WTC11 (cell line): ENCODE measurements around the gene PPP4R2. TPM values are rescaled to one million over a fixed set of nuclear protein-coding genes. Genes with fewer than 3 reads are reported as not detected.

Experiments used
- ATAC-seq: fragments of 200-7000 bp; cut with Tn5 transposase; 2 replicates; pipeline ENCODE4 v1.10.0; 2021; ENCODE audit warnings: mild to moderate bottlenecking, moderate library complexity
- CTCF ChIA-PET: fragments of 300-600 bp; sonication (Branson Sonifier 250); formaldehyde crosslinking; loops from one replicate; lab custom pipeline; 2021; ENCODE audit warnings: antibody characterized with exemption; lab: Charles Lee
- POLR2A ChIA-PET: fragments of 350-600 bp; sonication (Branson Sonifier 250); formaldehyde crosslinking; loops from one replicate; lab custom pipeline; 2021; ENCODE audit warnings: antibody characterized with exemption; lab: Charles Lee
- DNase-seq: peaks from one replicate; pipeline ENCODE4 v3.0.0; 2021; ENCODE audit warnings: low spot score
- H3K27ac Mint-ChIP-seq: 2 replicates; pipeline ENCODE4 v1.8.0; 2021; ENCODE audit warnings: mixed read lengths
- H3K27me3 Mint-ChIP-seq: 2 replicates; pipeline ENCODE4 v1.8.0; 2021; ENCODE audit warnings: low read depth, mild to moderate bottlenecking, moderate library complexity, mixed read lengths
- H3K36me3 Mint-ChIP-seq: 2 replicates; pipeline ENCODE4 v1.8.0; 2021; ENCODE audit warnings: mixed read lengths
- H3K4me1 Mint-ChIP-seq: 2 replicates; pipeline ENCODE4 v1.8.0; 2022; ENCODE audit warnings: mixed read lengths
- H3K4me3 Mint-ChIP-seq: 2 replicates; pipeline ENCODE4 v1.8.0; 2021; ENCODE audit warnings: mild to moderate bottlenecking, moderate library complexity, mixed read lengths
- H3K9me3 Mint-ChIP-seq: 2 replicates; pipeline ENCODE4 v1.8.0; 2021; ENCODE audit warnings: mixed read lengths
- CREB1 ChIP-seq: sonication (generic); formaldehyde crosslinking; IDR thresholded peaks from 2 replicates; pipeline ENCODE4 v1.8.0; 2023; ENCODE audit warnings: mild to moderate bottlenecking, missing genetic modification reagents
- FOXK1 ChIP-seq: sonication (generic); formaldehyde crosslinking; IDR thresholded peaks from 2 replicates; pipeline ENCODE4 v1.8.0; 2022; ENCODE audit warnings: mild to moderate bottlenecking, moderate library complexity, missing genetic modification reagents
- GABPB1 ChIP-seq: sonication (generic); formaldehyde crosslinking; IDR thresholded peaks from 2 replicates; pipeline ENCODE4 v1.8.1; 2023; ENCODE audit warnings: mild to moderate bottlenecking, missing genetic modification reagents
- HMGA2 ChIP-seq: fragments of 250-450 bp; sonication (Bioruptor Pico); IDR thresholded peaks from 2 replicates; pipeline ENCODE4 v1.4.0; 2021; ENCODE audit warnings: mild to moderate bottlenecking, moderate library complexity
- RELA ChIP-seq: sonication (generic); formaldehyde crosslinking; IDR thresholded peaks from 2 replicates; pipeline ENCODE4 v1.8.1; 2022; ENCODE audit warnings: missing genetic modification reagents, mild to moderate bottlenecking, borderline replicate concordance
- SP1 ChIP-seq: sonication (generic); formaldehyde crosslinking; conservative IDR thresholded peaks from 2 replicates; pipeline ENCODE4 v1.8.1; 2022; ENCODE audit warnings: missing genetic modification reagents
- ZNF317 ChIP-seq: sonication (generic); formaldehyde crosslinking; IDR thresholded peaks from 2 replicates; pipeline ENCODE4 v1.8.1; 2023; ENCODE audit warnings: low read depth, mild to moderate bottlenecking, moderate library complexity, missing genetic modification reagents, borderline replicate concordance
- total RNA-seq: library from RNA; stranded (reverse); gene quantifications from 3 replicates; pipeline ENCODE4 v1.2.3, GENCODE V29; 2021
- TF ChIP-seq, protein P1 (sequence below): sonication (generic); formaldehyde crosslinking; IDR thresholded peaks from 2 replicates; pipeline ENCODE4 v1.8.1; 2023; ENCODE audit warnings: mild to moderate bottlenecking, missing genetic modification reagents, borderline replicate concordance
- TF ChIP-seq, protein P2 (sequence below): sonication (generic); formaldehyde crosslinking; IDR thresholded peaks from 2 replicates; pipeline ENCODE4 v1.8.0; 2022; ENCODE audit warnings: missing genetic modification reagents
- TF ChIP-seq, protein P3 (sequence below): fragments of 200-600 bp; IDR thresholded peaks from 2 replicates; pipeline ENCODE4 v1.8.0; 2022; ENCODE audit warnings: antibody characterized with exemption
- TF ChIP-seq, protein P4 (sequence below): sonication (generic); formaldehyde crosslinking; IDR thresholded peaks from 2 replicates; pipeline ENCODE4 v1.8.0; 2022; ENCODE audit warnings: mild to moderate bottlenecking, missing genetic modification reagents
- TF ChIP-seq, protein P5 (sequence below): fragments of 250-450 bp; sonication (Bioruptor Pico); IDR thresholded peaks from 2 replicates; pipeline ENCODE4 v1.9.0; 2021; ENCODE audit warnings: mild to moderate bottlenecking
- TF ChIP-seq, protein P6 (sequence below): sonication (generic); formaldehyde crosslinking; IDR thresholded peaks from 2 replicates; pipeline ENCODE4 v1.8.0; 2023; ENCODE audit warnings: mild to moderate bottlenecking, missing genetic modification reagents

Gene PPP4R2
- total RNA-seq, 1 experiment from 2014 or later: 78.1 TPM

DNA sequence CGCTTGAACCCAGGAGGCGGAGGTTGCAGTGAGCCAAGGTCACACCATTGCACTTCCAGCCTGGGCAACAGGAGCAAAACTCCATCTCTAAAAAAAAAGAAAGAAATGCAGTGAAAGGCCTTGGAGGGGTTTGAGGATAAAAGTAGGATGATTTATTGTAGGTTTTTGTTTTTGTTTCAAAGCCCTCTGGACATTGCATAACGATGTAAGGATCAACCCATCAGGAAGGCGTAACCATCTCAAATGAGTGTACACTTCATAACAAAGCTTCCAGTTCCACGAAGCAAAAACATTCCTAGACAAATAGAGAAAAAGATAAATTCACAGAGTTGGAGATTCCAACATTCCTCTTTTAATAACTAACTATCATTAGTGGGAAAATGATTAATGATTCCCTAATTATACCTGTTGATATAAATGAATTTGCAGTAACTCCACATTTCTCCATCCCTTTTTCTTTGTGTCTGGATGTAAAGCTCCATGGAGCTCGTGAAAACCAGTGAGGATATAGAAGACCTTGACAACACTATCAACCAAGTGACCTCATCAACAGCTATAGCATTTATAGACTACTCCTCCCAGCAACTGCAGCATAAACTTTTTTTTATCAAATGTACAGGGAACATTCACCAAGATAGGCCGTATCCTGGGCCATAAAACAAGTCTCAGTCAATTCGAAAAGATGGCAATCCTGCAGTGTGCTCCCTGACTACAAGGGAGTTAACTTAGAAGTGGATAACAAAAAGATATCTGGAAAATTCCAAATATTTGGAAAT is 48.7 kb upstream of the PPP4R2 start (continued):
- TF ChIP-seq, protein P1, sequence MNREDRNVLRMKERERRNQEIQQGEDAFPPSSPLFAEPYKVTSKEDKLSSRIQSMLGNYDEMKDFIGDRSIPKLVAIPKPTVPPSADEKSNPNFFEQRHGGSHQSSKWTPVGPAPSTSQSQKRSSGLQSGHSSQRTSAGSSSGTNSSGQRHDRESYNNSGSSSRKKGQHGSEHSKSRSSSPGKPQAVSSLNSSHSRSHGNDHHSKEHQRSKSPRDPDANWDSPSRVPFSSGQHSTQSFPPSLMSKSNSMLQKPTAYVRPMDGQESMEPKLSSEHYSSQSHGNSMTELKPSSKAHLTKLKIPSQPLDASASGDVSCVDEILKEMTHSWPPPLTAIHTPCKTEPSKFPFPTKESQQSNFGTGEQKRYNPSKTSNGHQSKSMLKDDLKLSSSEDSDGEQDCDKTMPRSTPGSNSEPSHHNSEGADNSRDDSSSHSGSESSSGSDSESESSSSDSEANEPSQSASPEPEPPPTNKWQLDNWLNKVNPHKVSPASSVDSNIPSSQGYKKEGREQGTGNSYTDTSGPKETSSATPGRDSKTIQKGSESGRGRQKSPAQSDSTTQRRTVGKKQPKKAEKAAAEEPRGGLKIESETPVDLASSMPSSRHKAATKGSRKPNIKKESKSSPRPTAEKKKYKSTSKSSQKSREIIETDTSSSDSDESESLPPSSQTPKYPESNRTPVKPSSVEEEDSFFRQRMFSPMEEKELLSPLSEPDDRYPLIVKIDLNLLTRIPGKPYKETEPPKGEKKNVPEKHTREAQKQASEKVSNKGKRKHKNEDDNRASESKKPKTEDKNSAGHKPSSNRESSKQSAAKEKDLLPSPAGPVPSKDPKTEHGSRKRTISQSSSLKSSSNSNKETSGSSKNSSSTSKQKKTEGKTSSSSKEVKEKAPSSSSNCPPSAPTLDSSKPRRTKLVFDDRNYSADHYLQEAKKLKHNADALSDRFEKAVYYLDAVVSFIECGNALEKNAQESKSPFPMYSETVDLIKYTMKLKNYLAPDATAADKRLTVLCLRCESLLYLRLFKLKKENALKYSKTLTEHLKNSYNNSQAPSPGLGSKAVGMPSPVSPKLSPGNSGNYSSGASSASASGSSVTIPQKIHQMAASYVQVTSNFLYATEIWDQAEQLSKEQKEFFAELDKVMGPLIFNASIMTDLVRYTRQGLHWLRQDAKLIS (CRISPR knock-in tag): no peak
- TF ChIP-seq ZNF317 (CRISPR knock-in tag): no peak
- TF ChIP-seq, protein P2, sequence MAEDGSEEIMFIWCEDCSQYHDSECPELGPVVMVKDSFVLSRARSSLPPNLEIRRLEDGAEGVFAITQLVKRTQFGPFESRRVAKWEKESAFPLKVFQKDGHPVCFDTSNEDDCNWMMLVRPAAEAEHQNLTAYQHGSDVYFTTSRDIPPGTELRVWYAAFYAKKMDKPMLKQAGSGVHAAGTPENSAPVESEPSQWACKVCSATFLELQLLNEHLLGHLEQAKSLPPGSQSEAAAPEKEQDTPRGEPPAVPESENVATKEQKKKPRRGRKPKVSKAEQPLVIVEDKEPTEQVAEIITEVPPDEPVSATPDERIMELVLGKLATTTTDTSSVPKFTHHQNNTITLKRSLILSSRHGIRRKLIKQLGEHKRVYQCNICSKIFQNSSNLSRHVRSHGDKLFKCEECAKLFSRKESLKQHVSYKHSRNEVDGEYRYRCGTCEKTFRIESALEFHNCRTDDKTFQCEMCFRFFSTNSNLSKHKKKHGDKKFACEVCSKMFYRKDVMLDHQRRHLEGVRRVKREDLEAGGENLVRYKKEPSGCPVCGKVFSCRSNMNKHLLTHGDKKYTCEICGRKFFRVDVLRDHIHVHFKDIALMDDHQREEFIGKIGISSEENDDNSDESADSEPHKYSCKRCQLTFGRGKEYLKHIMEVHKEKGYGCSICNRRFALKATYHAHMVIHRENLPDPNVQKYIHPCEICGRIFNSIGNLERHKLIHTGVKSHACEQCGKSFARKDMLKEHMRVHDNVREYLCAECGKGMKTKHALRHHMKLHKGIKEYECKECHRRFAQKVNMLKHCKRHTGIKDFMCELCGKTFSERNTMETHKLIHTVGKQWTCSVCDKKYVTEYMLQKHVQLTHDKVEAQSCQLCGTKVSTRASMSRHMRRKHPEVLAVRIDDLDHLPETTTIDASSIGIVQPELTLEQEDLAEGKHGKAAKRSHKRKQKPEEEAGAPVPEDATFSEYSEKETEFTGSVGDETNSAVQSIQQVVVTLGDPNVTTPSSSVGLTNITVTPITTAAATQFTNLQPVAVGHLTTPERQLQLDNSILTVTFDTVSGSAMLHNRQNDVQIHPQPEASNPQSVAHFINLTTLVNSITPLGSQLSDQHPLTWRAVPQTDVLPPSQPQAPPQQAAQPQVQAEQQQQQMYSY (CRISPR knock-in tag): no peak
- TF ChIP-seq, protein P3, sequence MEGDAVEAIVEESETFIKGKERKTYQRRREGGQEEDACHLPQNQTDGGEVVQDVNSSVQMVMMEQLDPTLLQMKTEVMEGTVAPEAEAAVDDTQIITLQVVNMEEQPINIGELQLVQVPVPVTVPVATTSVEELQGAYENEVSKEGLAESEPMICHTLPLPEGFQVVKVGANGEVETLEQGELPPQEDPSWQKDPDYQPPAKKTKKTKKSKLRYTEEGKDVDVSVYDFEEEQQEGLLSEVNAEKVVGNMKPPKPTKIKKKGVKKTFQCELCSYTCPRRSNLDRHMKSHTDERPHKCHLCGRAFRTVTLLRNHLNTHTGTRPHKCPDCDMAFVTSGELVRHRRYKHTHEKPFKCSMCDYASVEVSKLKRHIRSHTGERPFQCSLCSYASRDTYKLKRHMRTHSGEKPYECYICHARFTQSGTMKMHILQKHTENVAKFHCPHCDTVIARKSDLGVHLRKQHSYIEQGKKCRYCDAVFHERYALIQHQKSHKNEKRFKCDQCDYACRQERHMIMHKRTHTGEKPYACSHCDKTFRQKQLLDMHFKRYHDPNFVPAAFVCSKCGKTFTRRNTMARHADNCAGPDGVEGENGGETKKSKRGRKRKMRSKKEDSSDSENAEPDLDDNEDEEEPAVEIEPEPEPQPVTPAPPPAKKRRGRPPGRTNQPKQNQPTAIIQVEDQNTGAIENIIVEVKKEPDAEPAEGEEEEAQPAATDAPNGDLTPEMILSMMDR: no peak
- TF ChIP-seq SP1 (CRISPR knock-in tag): no peak
- TF ChIP-seq GABPB1: no peak
- TF ChIP-seq RELA (CRISPR knock-in tag): no peak
- TF ChIP-seq, protein P4, sequence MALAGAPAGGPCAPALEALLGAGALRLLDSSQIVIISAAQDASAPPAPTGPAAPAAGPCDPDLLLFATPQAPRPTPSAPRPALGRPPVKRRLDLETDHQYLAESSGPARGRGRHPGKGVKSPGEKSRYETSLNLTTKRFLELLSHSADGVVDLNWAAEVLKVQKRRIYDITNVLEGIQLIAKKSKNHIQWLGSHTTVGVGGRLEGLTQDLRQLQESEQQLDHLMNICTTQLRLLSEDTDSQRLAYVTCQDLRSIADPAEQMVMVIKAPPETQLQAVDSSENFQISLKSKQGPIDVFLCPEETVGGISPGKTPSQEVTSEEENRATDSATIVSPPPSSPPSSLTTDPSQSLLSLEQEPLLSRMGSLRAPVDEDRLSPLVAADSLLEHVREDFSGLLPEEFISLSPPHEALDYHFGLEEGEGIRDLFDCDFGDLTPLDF (CRISPR knock-in tag): no peak
- no peak for TF ChIP-seq CREB1 (CRISPR knock-in tag)
- TF ChIP-seq FOXK1 (CRISPR knock-in tag): no peak

DNA sequence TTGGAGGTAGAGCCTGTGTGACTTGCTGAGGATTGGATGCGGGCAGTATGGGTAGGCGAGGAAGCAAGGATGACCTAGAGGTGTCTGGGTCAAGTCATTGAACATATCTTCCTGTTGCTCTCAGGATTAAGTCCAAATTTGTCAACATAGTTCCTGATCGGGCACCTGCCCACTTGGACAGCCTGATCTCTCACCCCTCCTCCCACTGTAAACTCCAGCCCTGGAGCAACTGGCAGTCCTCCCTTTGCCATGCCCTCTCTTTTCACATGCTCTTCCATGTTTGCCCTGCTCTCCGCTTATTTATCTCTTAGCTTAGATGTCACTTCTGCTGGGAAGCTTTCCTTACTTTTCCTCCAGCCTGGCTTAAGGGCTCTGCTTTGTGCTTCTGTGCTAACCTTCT is 47.6 kb upstream of the PPP4R2 start:
- Mint-ChIP-seq H3K9me3 (no peaks in the 10 kb centered on the region), H3K27me3 (no peaks in the 10 kb centered on the region), H3K4me3 (no peak overlapping the region), H3K27ac (no peak overlapping the region), H3K36me3 (no peaks in the 10 kb centered on the region), H3K4me1 (peaks cover 12% of the 10 kb centered on the region)
- CTCF ChIA-PET: no interaction called here
- POLR2A ChIA-PET: interaction anchor here (0.7 kb wide), 1 partner anchor 487 kb away, joined by 3 read pairs; no protein-coding TSS in a partner anchor
- no peak for TF ChIP-seq HMGA2 (CRISPR knock-in tag)
- TF ChIP-seq, protein P5, sequence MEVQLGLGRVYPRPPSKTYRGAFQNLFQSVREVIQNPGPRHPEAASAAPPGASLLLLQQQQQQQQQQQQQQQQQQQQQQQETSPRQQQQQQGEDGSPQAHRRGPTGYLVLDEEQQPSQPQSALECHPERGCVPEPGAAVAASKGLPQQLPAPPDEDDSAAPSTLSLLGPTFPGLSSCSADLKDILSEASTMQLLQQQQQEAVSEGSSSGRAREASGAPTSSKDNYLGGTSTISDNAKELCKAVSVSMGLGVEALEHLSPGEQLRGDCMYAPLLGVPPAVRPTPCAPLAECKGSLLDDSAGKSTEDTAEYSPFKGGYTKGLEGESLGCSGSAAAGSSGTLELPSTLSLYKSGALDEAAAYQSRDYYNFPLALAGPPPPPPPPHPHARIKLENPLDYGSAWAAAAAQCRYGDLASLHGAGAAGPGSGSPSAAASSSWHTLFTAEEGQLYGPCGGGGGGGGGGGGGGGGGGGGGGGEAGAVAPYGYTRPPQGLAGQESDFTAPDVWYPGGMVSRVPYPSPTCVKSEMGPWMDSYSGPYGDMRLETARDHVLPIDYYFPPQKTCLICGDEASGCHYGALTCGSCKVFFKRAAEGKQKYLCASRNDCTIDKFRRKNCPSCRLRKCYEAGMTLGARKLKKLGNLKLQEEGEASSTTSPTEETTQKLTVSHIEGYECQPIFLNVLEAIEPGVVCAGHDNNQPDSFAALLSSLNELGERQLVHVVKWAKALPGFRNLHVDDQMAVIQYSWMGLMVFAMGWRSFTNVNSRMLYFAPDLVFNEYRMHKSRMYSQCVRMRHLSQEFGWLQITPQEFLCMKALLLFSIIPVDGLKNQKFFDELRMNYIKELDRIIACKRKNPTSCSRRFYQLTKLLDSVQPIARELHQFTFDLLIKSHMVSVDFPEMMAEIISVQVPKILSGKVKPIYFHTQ (CRISPR knock-in tag): no peak
- TF ChIP-seq, protein P6, sequence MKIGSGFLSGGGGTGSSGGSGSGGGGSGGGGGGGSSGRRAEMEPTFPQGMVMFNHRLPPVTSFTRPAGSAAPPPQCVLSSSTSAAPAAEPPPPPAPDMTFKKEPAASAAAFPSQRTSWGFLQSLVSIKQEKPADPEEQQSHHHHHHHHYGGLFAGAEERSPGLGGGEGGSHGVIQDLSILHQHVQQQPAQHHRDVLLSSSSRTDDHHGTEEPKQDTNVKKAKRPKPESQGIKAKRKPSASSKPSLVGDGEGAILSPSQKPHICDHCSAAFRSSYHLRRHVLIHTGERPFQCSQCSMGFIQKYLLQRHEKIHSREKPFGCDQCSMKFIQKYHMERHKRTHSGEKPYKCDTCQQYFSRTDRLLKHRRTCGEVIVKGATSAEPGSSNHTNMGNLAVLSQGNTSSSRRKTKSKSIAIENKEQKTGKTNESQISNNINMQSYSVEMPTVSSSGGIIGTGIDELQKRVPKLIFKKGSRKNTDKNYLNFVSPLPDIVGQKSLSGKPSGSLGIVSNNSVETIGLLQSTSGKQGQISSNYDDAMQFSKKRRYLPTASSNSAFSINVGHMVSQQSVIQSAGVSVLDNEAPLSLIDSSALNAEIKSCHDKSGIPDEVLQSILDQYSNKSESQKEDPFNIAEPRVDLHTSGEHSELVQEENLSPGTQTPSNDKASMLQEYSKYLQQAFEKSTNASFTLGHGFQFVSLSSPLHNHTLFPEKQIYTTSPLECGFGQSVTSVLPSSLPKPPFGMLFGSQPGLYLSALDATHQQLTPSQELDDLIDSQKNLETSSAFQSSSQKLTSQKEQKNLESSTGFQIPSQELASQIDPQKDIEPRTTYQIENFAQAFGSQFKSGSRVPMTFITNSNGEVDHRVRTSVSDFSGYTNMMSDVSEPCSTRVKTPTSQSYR (CRISPR knock-in tag): no peak
- TF ChIP-seq, protein P3: no peak
- ATAC-seq: no peak
- DNase-seq: no peak
